SH-SY5Y (cell line): ENCODE data around the gene KIF26B.

Experiments
- GATA2 ChIP-seq: IDR thresholded peaks from 2 replicates; pipeline ENCODE4 v1.6.1; 2011; ENCODE audit warnings: mild to moderate bottlenecking, low read depth, low read length
- GATA3 ChIP-seq: IDR thresholded peaks from 2 replicates; pipeline ENCODE4 v1.6.1; 2011; ENCODE audit warnings: low read depth, mild to moderate bottlenecking, low read length, moderate library complexity

GRCh38 chr1:245313576-245313975 lies 158.8 kb downstream of the KIF26B start:
- TF ChIP-seq GATA3: no peak
- TF ChIP-seq GATA2: no peak
